ENCODE data around the gene ZCCHC7.

GRCh38 chr9:37382982-37383357 lies 262.6 kb downstream of the ZCCHC7 start:
- TF ChIP-seq CTCF (IDR thresholded peaks at IDR 0.05; ENCODE audit: extremely low read depth in 1 of 2, insufficient read depth in 1 of 2, low read depth in 1 of 2, low read length in 2 of 2) (no peak), EZH2 (IDR thresholded peaks at IDR 0.05; ENCODE audit: borderline replicate concordance, low read depth, low read length, severe bottlenecking) (no peak), POLR2AphosphoS5 (IDR thresholded peaks at IDR 0.05; ENCODE audit: insufficient read depth, low read depth, low read length) (no peak), JUN (IDR thresholded peaks at IDR 0.05; ENCODE audit: borderline replicate concordance, insufficient read depth, insufficient read length, low read depth) (no peak), MAX (IDR thresholded peaks at IDR 0.05; ENCODE audit: insufficient read depth, insufficient read length) (no peak), POLR2A (IDR thresholded peaks at IDR 0.05; ENCODE audit: low read depth, low read length) (no peak), MYC (IDR thresholded peaks at IDR 0.05; ENCODE audit: low read depth, low read length) (no peak), GATA2 (IDR thresholded peaks at IDR 0.05; ENCODE audit: insufficient read depth, insufficient read length, low read depth, low read length) (no peak)
